Measurements from ENCODE around the gene GLI3.

GRCh38 chr7:42238709-42239366 lies 1.8 kb upstream of the GLI3 start:
- TF ChIP-seq, protein P1, sequence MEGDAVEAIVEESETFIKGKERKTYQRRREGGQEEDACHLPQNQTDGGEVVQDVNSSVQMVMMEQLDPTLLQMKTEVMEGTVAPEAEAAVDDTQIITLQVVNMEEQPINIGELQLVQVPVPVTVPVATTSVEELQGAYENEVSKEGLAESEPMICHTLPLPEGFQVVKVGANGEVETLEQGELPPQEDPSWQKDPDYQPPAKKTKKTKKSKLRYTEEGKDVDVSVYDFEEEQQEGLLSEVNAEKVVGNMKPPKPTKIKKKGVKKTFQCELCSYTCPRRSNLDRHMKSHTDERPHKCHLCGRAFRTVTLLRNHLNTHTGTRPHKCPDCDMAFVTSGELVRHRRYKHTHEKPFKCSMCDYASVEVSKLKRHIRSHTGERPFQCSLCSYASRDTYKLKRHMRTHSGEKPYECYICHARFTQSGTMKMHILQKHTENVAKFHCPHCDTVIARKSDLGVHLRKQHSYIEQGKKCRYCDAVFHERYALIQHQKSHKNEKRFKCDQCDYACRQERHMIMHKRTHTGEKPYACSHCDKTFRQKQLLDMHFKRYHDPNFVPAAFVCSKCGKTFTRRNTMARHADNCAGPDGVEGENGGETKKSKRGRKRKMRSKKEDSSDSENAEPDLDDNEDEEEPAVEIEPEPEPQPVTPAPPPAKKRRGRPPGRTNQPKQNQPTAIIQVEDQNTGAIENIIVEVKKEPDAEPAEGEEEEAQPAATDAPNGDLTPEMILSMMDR (IDR thresholded peaks at IDR 0.05), result no peak
- no peak for TF ChIP-seq POLR2A (IDR thresholded peaks at IDR 0.05)
